T-helper 2 cell treated with Interferon-gamma antibody and Interleukin-4, amounts not matched to agents 100 ng/mL and 5 ng/mL, for 36 hours (primary cell): ENCODE results near the gene UBE2G2. TPM values are rescaled to one million over a fixed set of nuclear protein-coding genes. Genes with fewer than 3 reads are reported as not detected.

Experiments used
- intact Hi-C: fragments of 100-400 bp; cut with micrococcal nuclease; formaldehyde crosslinking; loops from one replicate; pipeline ENCODE4 v1.15.1; 2023
- total RNA-seq: library from RNA; stranded (reverse); gene quantifications from 2 replicates; pipeline ENCODE4 v1.2.3, GENCODE V29; 2022

Gene UBE2G2
- total RNA-seq, 1 donor from 2014 or later: 106 TPM

GRCh38 chr21:44816761-44817505, 15.3 kb upstream of the UBE2G2 start:
- intact Hi-C loops: loop anchor here (1.0 to 5.0 kb wide), 4 partner anchors 56 to 805 kb away; partner anchors contain the start of genes ITGB2, POFUT2, PTTG1IP and TRAPPC10

GRCh38 chr21:44815852-44816628, 14.4 kb upstream of the UBE2G2 start:
- intact Hi-C loops: loop anchor here (5.0 kb wide), 3 partner anchors 106 to 804 kb away; partner anchors contain the start of genes ITGB2, POFUT2 and TRAPPC10

GRCh38 chr21:44815225-44815624, 13.6 kb upstream of the UBE2G2 start:
- intact Hi-C loops: loop anchor here (5.0 kb wide), 3 partner anchors 107 to 803 kb away; partner anchors contain the start of genes ITGB2, POFUT2 and TRAPPC10

- intact Hi-C loops: loop anchor here (5.0 kb wide), 3 partner anchors 108 to 802 kb away; partner anchors contain the start of genes ITGB2, POFUT2 and TRAPPC10
Observed at GRCh38 chr21:44814498-44815023, 12.9 kb upstream of the UBE2G2 start.

- intact Hi-C loops: no loop called here
Observed at GRCh38 chr21:44813727-44814126, 12.1 kb upstream of the UBE2G2 start.

GRCh38 chr21:44813149-44813548, 11.5 kb upstream of the UBE2G2 start:
- intact Hi-C loops: no loop called here

- intact Hi-C loops: no loop called here
Observed at GRCh38 chr21:44812640-44813039, 11.0 kb upstream of the UBE2G2 start.

- intact Hi-C loops: no loop called here
Observed at GRCh38 chr21:44810779-44811178, 9.2 kb upstream of the UBE2G2 start.

GRCh38 chr21:44805859-44806258, 4.2 kb upstream of the UBE2G2 start:
- intact Hi-C loops: no loop called here

GRCh38 chr21:44805226-44805625, 3.6 kb upstream of the UBE2G2 start:
- intact Hi-C loops: no loop called here

GRCh38 chr21:44804762-44805161, 3.1 kb upstream of the UBE2G2 start:
- intact Hi-C loops: no loop called here

GRCh38 chr21:44803651-44804050, 2.0 kb upstream of the UBE2G2 start:
- intact Hi-C loops: loop anchor here (2.0 kb wide), 2 partner anchors 71 to 127 kb away; no protein-coding TSS in a partner anchor

- intact Hi-C loops: loop anchor here (2.0 kb wide), 2 partner anchors 72 to 128 kb away; no protein-coding TSS in a partner anchor
Observed at GRCh38 chr21:44802396-44803153, 955 bp upstream of the UBE2G2 start.

GRCh38 chr21:44800971-44801467, 601 bp downstream of the UBE2G2 start:
- intact Hi-C loops: no loop called here

GRCh38 chr21:44800103-44800502, 1.5 kb downstream of the UBE2G2 start:
- intact Hi-C loops: no loop called here

- intact Hi-C loops: no loop called here
Observed at GRCh38 chr21:44799646-44800045, 2.0 kb downstream of the UBE2G2 start.

- intact Hi-C loops: no loop called here
Observed at GRCh38 chr21:44797775-44798174, 3.8 kb downstream of the UBE2G2 start.

- intact Hi-C loops: no loop called here
Observed at GRCh38 chr21:44795342-44795741, 6.3 kb downstream of the UBE2G2 start.

- intact Hi-C loops: loop anchor here (1.0 kb wide), 1 partner anchor 283 kb away; no protein-coding TSS in a partner anchor
Observed at GRCh38 chr21:44793592-44794374, 7.8 kb downstream of the UBE2G2 start.
